Testis (tissue), 2 donors: Measurements from ENCODE around the gene RGS5.

Experiments used
- POLR2A ChIP-seq: fragments of 450-650 bp; IDR thresholded peaks from one replicate; pipeline ENCODE4 v1.6.1; 2017; ENCODE audit warnings: antibody characterized with exemption, mild to moderate bottlenecking, moderate library complexity
- TF ChIP-seq, protein P1 (sequence below), 3 experiments: fragments of 450-650 bp in 2 of 3; fragments of 200-600 bp in 1 of 3; sonication (generic) in 1 of 3; IDR thresholded peaks; one replicate each; pipeline ENCODE4 v1.5.1; 2016 to 2019; ENCODE audit warnings: antibody characterized with exemption in 3 of 3, mild to moderate bottlenecking in 2 of 3, moderate library complexity in 1 of 3

DNA sequence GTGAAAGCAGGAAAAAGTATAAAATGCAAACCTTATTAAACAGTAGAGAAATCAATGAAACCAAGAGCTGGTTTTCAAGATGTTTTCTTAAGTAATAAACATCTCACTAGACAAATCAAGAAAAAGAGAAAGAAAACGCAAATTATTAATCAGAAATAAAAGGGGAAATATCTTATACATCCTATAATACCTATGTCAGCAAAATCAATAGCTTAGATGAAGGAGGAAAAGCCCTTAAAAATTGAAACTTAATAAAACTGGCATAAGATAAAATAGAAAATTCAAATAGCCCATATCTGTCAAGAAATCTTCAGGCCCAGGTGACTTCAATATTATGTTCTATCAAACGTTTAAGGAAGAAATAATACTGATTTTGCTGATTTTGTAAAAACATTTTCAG, 74.4 kb downstream of the RGS5 start:
- TF ChIP-seq, protein P1, sequence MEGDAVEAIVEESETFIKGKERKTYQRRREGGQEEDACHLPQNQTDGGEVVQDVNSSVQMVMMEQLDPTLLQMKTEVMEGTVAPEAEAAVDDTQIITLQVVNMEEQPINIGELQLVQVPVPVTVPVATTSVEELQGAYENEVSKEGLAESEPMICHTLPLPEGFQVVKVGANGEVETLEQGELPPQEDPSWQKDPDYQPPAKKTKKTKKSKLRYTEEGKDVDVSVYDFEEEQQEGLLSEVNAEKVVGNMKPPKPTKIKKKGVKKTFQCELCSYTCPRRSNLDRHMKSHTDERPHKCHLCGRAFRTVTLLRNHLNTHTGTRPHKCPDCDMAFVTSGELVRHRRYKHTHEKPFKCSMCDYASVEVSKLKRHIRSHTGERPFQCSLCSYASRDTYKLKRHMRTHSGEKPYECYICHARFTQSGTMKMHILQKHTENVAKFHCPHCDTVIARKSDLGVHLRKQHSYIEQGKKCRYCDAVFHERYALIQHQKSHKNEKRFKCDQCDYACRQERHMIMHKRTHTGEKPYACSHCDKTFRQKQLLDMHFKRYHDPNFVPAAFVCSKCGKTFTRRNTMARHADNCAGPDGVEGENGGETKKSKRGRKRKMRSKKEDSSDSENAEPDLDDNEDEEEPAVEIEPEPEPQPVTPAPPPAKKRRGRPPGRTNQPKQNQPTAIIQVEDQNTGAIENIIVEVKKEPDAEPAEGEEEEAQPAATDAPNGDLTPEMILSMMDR (IDR thresholded peaks at IDR 0.05), result no peak
- TF ChIP-seq POLR2A, result no peak
